Left cardiac atrium (tissue), 4 donors: ENCODE measurements around the gene UBTFL1. TPM values are rescaled to one million over a fixed set of nuclear protein-coding genes. Genes with fewer than 3 reads are reported as not detected.
"Not testable (repeated sequence)": the region's sequence is repeated elsewhere in the genome, so short reads cannot be mapped to it uniquely, and the experiment has no call there.

Source experiments
- ATAC-seq, 2 donors: fragments of 200-7000 bp; cut with Tn5 transposase; one replicate each; pipeline ENCODE4 v1.9.1; 2020; ENCODE audit warnings: mild to moderate bottlenecking in 2 of 2, moderate library complexity in 2 of 2
- DNase-seq: peaks from one replicate; pipeline ENCODE4 v3.0.0-alpha.2; 2020
- intact Hi-C, 2 donors: fragments of 100-400 bp; cut with DNase I; formaldehyde crosslinking; loops; one replicate each; pipeline versions ENCODE4 v1.14.1 to v1.15.1; 2022 to 2023
- long read RNA-seq: library from polyadenylated mRNA; unstranded; transcript quantifications from one replicate; pipeline ENCODE4 v2.0.0, GENCODE V29; 2021
- total RNA-seq, 2 donors: library from RNA; stranded (reverse); fragmentation: NEBNext Ultra II Directional; extraction: Animal tissue kit (Norgen Biotek cat#: 25700); gene quantifications; one replicate each; pipeline ENCODE4 v1.2.1, GENCODE V29; 2021
- donor health status: DM: no; HTN: yes; CAD: no.
- donor health status: DM: no; HTN: yes; CAD: no; lungs with severe emphysema.
- donor health status: DM: yes; HTN: yes; CAD: no.
- donor health status: Dilated cardiomyopathy.

Gene UBTFL1, protein sequence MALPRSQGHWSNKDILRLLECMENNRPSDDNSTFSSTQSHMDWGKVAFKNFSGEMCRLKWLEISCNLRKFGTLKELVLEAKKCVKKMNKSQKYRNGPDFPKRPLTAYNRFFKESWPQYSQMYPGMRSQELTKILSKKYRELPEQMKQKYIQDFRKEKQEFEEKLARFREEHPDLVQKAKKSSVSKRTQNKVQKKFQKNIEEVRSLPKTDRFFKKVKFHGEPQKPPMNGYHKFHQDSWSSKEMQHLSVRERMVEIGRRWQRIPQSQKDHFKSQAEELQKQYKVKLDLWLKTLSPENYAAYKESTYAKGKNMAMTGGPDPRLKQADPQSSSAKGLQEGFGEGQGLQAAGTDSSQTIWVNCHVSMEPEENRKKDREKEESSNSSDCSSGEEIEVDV
- total RNA-seq: not detected
- long read RNA-seq: 0 reads

DNA sequence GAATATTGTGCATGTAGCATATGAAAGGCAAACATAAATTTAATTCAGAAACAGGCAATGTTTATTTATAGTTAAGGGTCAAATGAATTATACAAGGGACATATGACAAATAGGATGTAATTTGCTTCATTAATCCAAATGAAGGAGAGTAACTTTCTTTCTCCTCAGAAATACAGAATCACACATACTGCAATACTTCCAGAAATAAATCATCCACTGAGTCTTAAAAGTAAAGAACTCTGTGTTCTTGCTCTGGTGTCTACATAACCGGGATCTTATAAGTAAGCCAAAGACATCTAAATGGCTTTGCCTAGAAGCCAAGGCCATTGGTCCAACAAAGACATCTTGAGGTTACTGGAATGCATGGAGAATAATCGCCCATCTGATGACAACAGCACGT, at the start of gene UBTFL1:
Gene UBTFL1, plus strand, starts transcription at position 301 of the 400 bp plus-strand sequence. Its CDS starts 0 bp downstream, at position 301.
- intact Hi-C loops, DNase-seq, ATAC-seq: not testable (repeated sequence)

DNA sequence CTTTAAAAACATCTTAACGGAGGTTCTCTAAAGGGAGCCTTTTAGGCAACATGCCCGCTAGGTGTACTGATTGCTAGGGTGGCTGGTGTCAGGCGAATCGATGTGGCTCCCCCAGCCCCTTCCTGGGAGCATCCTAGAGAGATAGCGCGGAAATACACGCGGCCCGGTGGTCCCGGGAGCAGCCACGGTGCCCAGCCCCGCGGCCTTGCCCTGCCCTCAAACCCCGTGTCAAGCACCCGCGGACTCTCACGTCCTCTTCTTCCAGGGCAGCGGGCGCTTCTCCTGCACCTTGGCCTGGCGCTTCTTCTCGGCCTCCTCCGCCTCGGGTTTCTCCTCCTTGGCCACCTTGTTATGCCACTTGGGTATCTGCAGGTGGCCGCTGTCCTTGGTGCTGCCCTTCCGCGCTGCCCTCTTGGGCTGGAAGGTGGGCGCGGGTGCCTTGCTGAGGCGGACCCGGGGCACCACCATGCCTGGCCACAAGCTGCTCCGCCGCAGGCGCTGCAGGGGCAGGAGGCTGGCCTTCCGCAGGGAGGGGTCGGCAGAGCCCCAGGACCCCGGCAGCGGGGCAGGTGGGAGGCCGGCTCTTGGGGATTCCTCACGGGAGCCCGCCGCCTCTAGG, 34.0 kb upstream of the UBTFL1 start:
- intact Hi-C loops, ATAC-seq: not testable (repeated sequence)
- peak; percentile 11 for DNase-seq

DNA sequence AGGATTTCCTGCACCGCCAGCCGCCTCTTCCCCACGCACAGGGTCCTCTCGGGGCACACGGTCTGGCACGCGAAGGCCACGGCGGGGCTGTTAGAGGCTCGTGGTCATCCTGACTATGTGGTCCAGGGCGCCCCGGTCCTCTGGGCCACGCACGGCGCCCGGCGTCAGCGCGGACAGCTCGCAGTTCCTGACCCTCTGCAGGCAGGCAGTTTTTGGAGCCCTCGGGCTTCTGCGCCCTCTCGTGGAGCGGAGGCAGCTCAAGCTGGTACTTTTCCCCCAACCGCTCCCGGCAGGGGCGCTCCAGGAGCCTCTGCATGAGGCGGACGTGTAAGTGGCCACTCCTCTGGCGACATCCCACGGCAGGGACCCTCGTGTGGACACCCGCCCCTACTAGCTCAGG, 33.4 kb upstream of the UBTFL1 start:
- ATAC-seq, DNase-seq, intact Hi-C loops: not testable (repeated sequence)

DNA sequence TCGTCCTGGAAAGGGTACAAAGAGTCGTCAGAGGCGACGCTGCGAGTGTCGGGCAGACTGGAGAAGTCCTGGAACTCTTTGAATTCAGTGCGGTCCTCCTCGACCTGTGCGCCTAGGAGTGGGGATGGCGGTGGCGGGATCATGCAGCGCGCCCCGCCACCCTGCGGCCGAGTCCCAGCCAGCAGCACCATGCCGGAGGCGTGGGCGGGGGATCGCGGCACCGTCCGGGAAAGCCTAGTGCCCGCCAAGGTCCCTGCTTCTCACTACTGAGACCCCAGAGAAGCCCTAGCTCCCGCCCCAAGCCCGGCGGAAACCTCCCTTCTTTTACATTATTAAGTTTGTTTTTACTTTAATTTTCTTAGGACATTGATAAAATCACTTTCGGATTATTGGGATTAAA, 32.2 kb upstream of the UBTFL1 start:
- intact Hi-C loops, DNase-seq, ATAC-seq: not testable (repeated sequence)

DNA sequence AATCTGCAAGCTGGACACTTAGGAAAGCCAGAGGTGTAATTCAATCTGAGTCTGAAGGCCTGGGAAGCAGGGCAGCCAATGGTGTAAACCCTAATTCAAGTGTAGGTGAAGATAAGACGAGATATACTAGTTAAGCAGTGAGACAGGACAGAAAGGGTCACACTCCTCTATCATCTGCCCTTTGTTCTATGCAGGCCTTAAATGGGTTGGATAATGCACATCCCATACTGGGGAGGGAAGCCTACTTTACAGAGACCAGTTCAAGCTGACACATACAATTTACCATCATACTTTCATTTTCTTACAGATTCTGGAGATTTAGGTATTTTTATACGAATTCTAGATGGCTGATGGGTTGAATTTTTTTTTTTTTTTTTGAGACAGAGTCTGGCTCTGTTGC, 3.0 kb downstream of the UBTFL1 start:
- ATAC-seq, intact Hi-C loops, DNase-seq: not testable (repeated sequence)

DNA sequence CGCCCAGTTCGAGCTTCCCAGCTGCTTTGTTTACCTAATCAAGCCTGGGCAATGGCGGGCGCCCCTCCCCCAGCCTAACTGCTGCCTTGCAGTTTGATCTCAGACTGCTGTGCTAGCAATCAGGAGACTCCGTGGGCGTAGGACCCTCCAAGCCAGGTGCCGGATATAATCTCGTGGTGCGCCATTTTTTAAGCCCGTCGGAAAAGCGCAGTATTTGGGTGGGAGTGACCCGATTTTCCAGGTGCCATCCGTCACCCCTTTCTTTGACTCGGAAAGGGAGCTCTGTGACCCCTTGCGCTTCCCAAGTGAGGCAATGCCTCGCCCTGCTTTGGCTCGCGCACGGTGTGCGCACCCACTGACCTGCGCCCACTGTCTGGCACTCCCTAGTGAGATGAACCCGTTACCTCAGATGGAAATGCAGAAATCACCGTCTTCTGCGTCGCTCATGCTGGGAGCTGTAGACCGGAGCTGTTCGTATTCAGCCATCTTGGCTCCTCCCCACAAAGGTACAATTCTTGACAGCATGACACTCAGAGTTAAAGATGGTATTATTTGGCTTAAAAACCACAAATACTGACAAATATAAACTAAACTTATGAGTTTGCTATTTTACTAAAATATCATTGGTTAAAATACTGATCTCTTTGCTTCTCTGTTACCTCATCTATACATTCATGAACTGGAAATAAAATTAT, 9.6 kb downstream of the UBTFL1 start:
- DNase-seq, ATAC-seq, intact Hi-C loops: not testable (repeated sequence)

DNA sequence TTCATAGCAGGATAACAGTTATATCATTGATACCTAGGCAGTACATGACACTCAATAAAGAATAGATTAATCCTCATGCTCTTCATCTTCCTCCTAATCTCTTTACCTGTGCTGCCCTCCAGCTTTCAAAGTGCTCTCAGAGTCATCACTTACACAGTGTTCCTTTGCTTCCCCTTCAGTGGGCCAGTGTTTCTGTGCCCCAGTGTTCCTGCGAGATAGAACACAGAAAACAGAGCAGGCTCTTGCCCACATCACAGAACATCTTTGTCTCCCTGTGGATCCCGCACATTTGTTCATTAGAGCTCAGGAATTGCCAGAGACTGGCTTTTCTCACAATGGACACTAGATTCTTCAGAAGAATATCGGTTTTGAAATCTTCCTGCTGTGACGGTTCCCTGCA, 12.5 kb downstream of the UBTFL1 start:
- intact Hi-C loops, DNase-seq, ATAC-seq: not testable (repeated sequence)

DNA sequence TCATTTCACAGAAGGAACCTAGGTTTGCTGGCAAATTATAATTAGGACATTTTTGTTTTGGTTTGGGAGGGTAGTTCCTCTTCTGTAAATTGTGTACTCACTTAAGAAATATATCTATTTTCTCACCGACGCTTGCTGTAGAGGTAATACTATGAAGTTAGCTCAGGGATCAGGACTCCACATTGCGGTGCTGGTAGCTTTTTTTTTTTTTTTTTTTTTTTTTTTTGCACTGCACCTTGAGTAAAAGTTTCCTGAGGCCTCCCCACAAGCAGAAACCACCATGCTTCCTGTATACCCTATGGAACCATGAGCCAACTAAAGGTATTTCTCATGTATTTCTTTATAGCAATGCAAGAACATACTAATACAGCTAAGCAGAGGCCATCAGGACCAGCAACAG, 14.7 kb downstream of the UBTFL1 start:
- DNase-seq: no peak
- ATAC-seq: no peak
- intact Hi-C loops: no loop called here

DNA sequence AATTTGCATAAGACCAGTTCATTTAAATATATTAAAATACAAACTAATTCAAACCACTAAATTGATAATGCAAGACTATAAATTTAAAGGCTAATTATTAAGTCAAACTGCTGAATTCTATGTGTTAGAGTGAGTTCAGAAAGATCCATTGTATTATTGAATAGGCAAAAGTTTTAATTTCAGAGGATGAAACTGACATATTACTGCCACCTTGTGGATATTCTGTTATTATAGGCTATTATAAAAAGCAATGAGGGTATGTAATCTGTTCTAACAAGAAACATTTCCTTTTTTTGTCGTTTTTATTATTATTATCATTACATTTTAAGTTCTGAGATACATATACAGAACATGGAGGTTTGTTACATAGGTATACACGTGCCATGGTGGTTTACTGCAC, 27.8 kb downstream of the UBTFL1 start:
- DNase-seq (no peak), ATAC-seq (no peak)
- intact Hi-C loops: no loop called here

DNA sequence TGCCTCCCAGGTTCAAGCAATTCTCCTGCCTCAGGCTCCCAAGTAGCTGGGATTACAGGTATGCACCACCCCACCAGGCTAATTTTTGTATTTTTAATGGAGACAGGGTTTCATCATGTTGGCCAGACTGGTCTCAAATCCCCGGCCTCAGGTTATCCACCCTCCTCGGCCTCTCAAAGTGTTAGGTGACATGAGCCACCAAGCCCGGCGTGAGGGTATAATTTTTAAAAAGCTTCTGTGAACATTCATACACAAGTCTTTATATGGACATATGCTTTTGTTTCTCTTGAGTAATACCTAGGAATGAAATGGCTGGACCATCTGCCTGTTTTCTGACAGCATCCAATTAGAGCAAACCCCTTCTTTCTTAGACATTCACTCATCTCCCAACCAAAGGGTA, 34.4 kb downstream of the UBTFL1 start:
- no peak for DNase-seq
- no peak for ATAC-seq
- intact Hi-C loops: no loop called here

DNA sequence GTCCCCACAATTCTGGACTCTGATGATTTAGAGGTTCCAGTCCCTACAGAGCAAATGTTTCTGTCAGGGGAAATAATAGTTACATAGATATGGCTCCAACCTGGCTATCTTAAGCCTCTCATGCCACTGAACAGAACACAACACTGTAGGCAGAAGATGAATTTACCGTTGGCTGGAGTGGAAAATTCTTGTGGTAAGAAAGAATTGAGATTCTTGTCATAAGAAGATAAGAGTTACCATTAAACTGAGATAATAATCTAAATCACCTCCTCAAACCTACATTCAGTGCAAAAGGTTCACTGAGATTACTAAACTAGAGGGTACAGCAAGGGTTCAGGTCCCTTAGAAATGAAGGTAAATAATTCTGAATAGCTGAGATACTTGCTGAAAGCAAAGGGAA, 38.6 kb downstream of the UBTFL1 start:
- DNase-seq (no peak), ATAC-seq (no peak)
- intact Hi-C loops: no loop called here

DNA sequence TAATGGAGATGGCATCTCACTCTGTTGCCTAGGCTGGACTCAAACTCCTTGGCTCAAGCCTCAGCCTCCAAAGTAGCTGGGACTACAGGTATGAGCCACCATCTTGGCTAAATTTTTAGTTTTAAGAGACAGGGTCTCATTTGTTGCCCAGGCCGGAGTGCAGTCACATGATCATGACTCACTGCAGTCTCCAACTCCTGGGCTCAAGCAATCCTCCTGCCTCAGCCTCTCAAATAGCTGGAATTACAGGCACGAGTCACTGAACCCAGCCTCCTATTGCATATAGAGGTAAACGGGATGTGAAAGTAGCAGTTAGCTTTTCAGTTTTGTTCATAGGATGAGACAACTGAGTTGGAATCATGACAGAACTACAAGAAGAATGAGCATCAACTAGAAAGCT, 39.2 kb downstream of the UBTFL1 start:
- intact Hi-C loops: no loop called here
- ATAC-seq: no peak

DNA sequence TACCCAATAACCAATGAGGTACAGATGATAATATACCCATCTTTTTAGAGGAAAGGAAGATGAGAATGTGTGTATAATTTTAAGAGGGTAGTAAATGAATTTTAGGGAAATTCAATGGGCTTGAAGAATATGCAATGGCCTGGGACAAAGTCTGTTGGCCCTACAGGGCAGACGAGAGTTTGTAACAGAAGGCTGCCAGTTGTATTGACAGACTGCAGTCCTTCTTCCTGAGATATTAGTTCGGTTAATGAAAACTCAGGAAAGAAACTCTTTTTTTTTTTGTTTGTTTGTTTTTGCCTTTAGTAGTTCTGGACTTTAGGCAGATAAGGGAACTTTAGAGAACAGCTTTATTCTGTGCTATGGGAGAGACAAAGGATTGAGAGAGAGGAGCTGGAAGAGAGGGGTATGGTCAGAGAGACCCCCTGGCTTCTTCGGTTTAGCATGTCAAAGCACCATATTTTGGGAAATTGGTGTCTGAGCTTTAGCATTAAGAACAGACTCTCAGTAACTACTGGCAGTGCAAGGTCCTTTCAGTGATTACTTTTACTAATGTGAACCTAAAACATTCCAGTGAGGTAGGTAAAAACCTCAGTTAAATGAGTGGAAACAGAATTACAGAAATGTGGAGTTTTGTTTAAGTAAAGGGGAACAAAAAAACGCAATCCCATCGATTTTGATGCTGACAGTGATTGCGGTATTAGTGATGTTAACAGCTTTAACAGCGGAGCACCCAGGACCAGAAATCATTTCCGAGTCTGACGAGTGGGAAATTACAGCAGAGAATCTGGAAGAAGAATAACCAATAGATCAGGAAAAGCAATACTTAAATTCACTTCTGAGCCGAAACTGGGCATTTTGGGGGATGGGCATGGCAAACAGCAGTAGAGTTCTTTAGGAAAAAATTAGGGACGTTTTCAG, 48.1 kb downstream of the UBTFL1 start:
- ATAC-seq (no peak), DNase-seq (no peak)
- intact Hi-C loops: no loop called here

More for the DNA sequence above, 39.2 kb downstream of the UBTFL1 start:
- DNase-seq: no peak

DNA sequence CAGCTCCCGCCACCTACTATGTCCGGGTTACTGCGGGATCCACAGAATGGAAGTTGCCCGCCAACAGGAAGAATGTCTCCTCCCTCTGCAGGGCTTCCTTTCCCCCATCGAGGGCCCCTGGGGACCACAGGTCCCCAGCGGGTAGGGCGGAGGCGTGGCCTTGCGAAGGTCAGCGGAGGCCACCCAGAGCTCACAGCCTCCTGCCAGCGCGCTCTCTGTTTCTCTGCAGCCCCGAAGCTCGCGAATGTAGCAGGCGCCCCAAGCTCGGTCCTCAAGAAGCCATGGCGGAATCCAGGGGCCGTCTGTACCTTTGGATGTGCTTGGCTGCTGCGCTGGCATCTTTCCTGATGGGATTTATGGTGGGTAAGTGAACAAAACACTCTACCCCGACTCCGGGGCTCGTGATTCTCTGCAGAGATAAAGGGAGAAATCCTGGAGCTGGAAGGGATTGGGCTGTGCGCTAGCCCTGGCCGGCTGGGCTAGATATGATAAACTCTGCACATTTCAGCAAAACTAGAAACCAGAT, 48.8 kb downstream of the UBTFL1 start, which contains the start of gene NAALAD2:
Gene NAALAD2, plus strand, starts transcription at position 186 of the 526 bp plus-strand sequence. Its CDS starts 96 bp downstream, at position 282.
- peak; percentile 93 to 94 for ATAC-seq
- peak; percentile 57 for DNase-seq
- intact Hi-C loops: no loop called here

DNA sequence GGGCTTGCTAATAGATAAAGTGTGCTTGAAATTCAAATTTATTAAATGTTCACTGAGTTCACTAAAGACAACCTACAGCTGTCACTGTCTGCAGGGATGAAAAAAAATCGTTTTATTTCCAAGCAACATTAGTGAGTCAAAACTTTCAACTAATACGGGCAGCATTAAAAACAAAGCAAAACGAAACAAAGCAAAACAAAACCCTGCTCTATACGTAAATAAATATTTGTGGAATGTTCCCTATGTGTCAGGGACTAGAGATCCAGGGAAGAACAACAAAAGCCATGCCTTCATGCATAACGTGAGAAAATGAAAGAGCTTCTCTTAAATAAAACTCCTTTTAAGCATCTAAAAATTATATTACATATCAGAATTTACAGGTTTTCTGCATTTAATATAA, 49.3 kb downstream of the UBTFL1 start:
- DNase-seq (no peak), ATAC-seq (no peak)
- intact Hi-C loops: no loop called here
